Neuron (in vitro differentiated cells): Measurements from ENCODE around the gene MRPS24.
"Not testable (repeated sequence)": the region's sequence is repeated elsewhere in the genome, so short reads cannot be mapped to it uniquely, and the experiment has no call there.

ENCODE experiments used
- H2AFZ ChIP-seq: one replicate; pipeline ENCODE4 v1.6.1; 2013; ENCODE audit warnings: low read depth, mild to moderate bottlenecking, inconsistent platforms, low read length, moderate library complexity
- H3K27me3 ChIP-seq: one replicate; pipeline ENCODE4 v1.6.1; 2013; ENCODE audit warnings: low read length; ENCODE audit not compliant: insufficient read depth
- H3K36me3 ChIP-seq: one replicate; pipeline ENCODE4 v1.6.1; 2013; ENCODE audit warnings: low read length; ENCODE audit not compliant: insufficient read depth
- H3K4me1 ChIP-seq: one replicate; pipeline ENCODE4 v1.6.1; 2013; ENCODE audit warnings: low read length; ENCODE audit not compliant: insufficient read depth
- H3K4me3 ChIP-seq: 2 replicates; pipeline ENCODE4 v1.5.1; 2013; ENCODE audit warnings: mild to moderate bottlenecking, low read length, moderate library complexity
- H3K9me3 ChIP-seq: one replicate; pipeline ENCODE4 v1.6.1; 2013; ENCODE audit warnings: low read length

The MRPS24 gene

GRCh38 chr7:43869006-43869866 is at the start of gene MRPS24:
Gene MRPS24 (minus strand): TSS chr7:43869517. CDS start chr7:43869495, 22 bp downstream.
- H3K4me3 ChIP-seq: peak within 1 kb of the TSS; percentile 76
- H2AFZ ChIP-seq: peak within 1 kb of the TSS; percentile 94
- H3K36me3 ChIP-seq: peaks cover 16% of the 10 kb centered on the region
- peaks cover 2% of the 10 kb centered on the region for H3K9me3 ChIP-seq
- no peaks in the 10 kb centered on the region for H3K27me3 ChIP-seq
- H3K4me1 ChIP-seq: peaks cover 15% of the 10 kb centered on the region

- Histone ChIP-seq H2AFZ (no peak overlapping the region), H3K9me3 (peaks cover 7% of the 10 kb centered on the region), H3K4me1 (peaks cover 3% of the 10 kb centered on the region), H3K36me3 (no peaks in the 10 kb centered on the region), H3K27me3 (no peaks in the 10 kb centered on the region), H3K4me3 (no peak overlapping the region)
Observed at GRCh38 chr7:43915907-43916306, 46.6 kb upstream of the MRPS24 start.

- no peaks in the 10 kb centered on the region for H3K27me3 ChIP-seq
- peaks cover 3% of the 10 kb centered on the region for H3K4me1 ChIP-seq
- H3K36me3 ChIP-seq: no peaks in the 10 kb centered on the region
- H3K4me3 ChIP-seq: no peak overlapping the region
- H3K9me3 ChIP-seq: peaks cover 7% of the 10 kb centered on the region
- no peak overlapping the region for H2AFZ ChIP-seq
Observed at GRCh38 chr7:43914795-43915194, 45.5 kb upstream of the MRPS24 start.

- Histone ChIP-seq H3K4me3 (peak within 1 kb of the TSS; percentile 77), H3K4me1 (peaks cover 10% of the 10 kb centered on the region), H3K27me3 (no peaks in the 10 kb centered on the region)
Observed at GRCh38 chr7:43906331-43907010, 37.2 kb upstream of the MRPS24 start, which contains the start of gene URGCP. Gene URGCP (minus strand): TSS chr7:43906596. CDS start chr7:43906575, 21 bp downstream.

GRCh38 chr7:43905956-43906330 is 36.6 kb upstream of the MRPS24 start:
- no peaks in the 10 kb centered on the region for H3K36me3 ChIP-seq
- peaks cover 10% of the 10 kb centered on the region for H3K4me1 ChIP-seq
- no peaks in the 10 kb centered on the region for H3K27me3 ChIP-seq

More at GRCh38 chr7:43906331-43907010, 37.2 kb upstream of the MRPS24 start, which contains the start of gene URGCP:
- Histone ChIP-seq H2AFZ (peak within 1 kb of the TSS; percentile 82), H3K36me3 (no peaks in the 10 kb centered on the region), H3K9me3 (no peaks in the 10 kb centered on the region)

GRCh38 chr7:43905209-43905946 is 36.1 kb upstream of the MRPS24 start:
- H3K4me1 ChIP-seq: peaks cover 10% of the 10 kb centered on the region
- no peaks in the 10 kb centered on the region for H3K36me3 ChIP-seq
- no peaks in the 10 kb centered on the region for H3K27me3 ChIP-seq
- H2AFZ ChIP-seq: peak overlapping the region; percentile 8
- no peaks in the 10 kb centered on the region for H3K9me3 ChIP-seq
- peak overlapping the region; percentile 77 for H3K4me3 ChIP-seq

More at GRCh38 chr7:43905956-43906330, 36.6 kb upstream of the MRPS24 start:
- H3K4me3 ChIP-seq: peak overlapping the region; percentile 77
- peak overlapping the region; percentile 8 for H2AFZ ChIP-seq
- H3K9me3 ChIP-seq: no peaks in the 10 kb centered on the region

- Histone ChIP-seq H3K36me3 (no peaks in the 10 kb centered on the region), H3K9me3 (no peaks in the 10 kb centered on the region), H3K4me1 (peaks cover 10% of the 10 kb centered on the region), H3K27me3 (no peaks in the 10 kb centered on the region), H2AFZ (no peak overlapping the region), H3K4me3 (no peak overlapping the region)
Observed at GRCh38 chr7:43904533-43905208, 35.4 kb upstream of the MRPS24 start.

- Histone ChIP-seq H3K4me1 (peaks cover 10% of the 10 kb centered on the region), H3K27me3 (no peaks in the 10 kb centered on the region), H3K4me3 (no peak overlapping the region), H3K36me3 (no peaks in the 10 kb centered on the region), H3K9me3 (no peaks in the 10 kb centered on the region), H2AFZ (no peak overlapping the region)
Observed at GRCh38 chr7:43902542-43903054, 33.3 kb upstream of the MRPS24 start.

- not testable (repeated sequence) for H2AFZ ChIP-seq, H3K4me3 ChIP-seq, H3K9me3 ChIP-seq, H3K27me3 ChIP-seq, H3K4me1 ChIP-seq, H3K36me3 ChIP-seq
Observed at GRCh38 chr7:43898571-43898970, 29.3 kb upstream of the MRPS24 start.

- Histone ChIP-seq H3K4me1 (no peaks in the 10 kb centered on the region), H3K27me3 (no peaks in the 10 kb centered on the region), H3K9me3 (no peaks in the 10 kb centered on the region), H3K36me3 (no peaks in the 10 kb centered on the region), H2AFZ (no peak overlapping the region), H3K4me3 (no peak overlapping the region)
Observed at GRCh38 chr7:43895847-43896415, 26.6 kb upstream of the MRPS24 start.

GRCh38 chr7:43891069-43891955 is 22.0 kb upstream of the MRPS24 start:
- Histone ChIP-seq H3K9me3 (no peaks in the 10 kb centered on the region), H3K4me3 (no peak overlapping the region)

More at GRCh38 chr7:43891069-43891955, 22.0 kb upstream of the MRPS24 start:
- Histone ChIP-seq H3K4me1 (no peaks in the 10 kb centered on the region), H3K36me3 (no peaks in the 10 kb centered on the region), H2AFZ (no peak overlapping the region), H3K27me3 (no peaks in the 10 kb centered on the region)
